Keratinocyte (primary cell): ENCODE measurements around the gene SP110. TPM values are rescaled to one million over a fixed set of nuclear protein-coding genes. Genes with fewer than 3 reads are reported as not detected.
"Not testable (repeated sequence)": the region's sequence is repeated elsewhere in the genome, so short reads cannot be mapped to it uniquely, and the experiment has no call there.

Experiments
- DNase-seq: peaks from one replicate; pipeline ENCODE4 v3.0.0-alpha.2; 2011; ENCODE audit warnings: low read depth, missing footprints, low spot score
- FAIRE-seq: peaks from 2 replicates; lab custom pipeline; 2011; peaks lifted over from hg19 to GRCh38; lab: Jason Lieb, UNC
- H2AFZ ChIP-seq: 2 replicates; pipeline ENCODE4 v1.6.0; 2012; ENCODE audit warnings: low read length, control low read depth, inconsistent platforms; ENCODE audit not compliant: control insufficient read depth
- H3K27ac ChIP-seq: 2 replicates; pipeline ENCODE4 v1.5.1; 2011; ENCODE audit warnings: low read length; ENCODE audit not compliant: control insufficient read depth, insufficient read depth
- H3K27me3 ChIP-seq: 3 replicates; pipeline ENCODE4 v1.6.0; 2011; ENCODE audit warnings: low read length; ENCODE audit not compliant: control insufficient read depth, insufficient read depth; ENCODE audit errors: extremely low read depth
- H3K36me3 ChIP-seq, 2 experiments: 2 replicates in 1 of 2; 3 replicates in 1 of 2; pipeline ENCODE4 v1.5.1; 2011; ENCODE audit warnings: low read length in 2 of 2, mild to moderate bottlenecking in 1 of 2; ENCODE audit not compliant: control insufficient read depth in 2 of 2, insufficient read depth in 2 of 2; ENCODE audit errors: extremely low read depth in 1 of 2
- H3K4me1 ChIP-seq: 3 replicates; pipeline ENCODE4 v1.5.1; 2011; ENCODE audit warnings: low read length; ENCODE audit not compliant: control insufficient read depth, insufficient read depth; ENCODE audit errors: extremely low read depth
- H3K4me2 ChIP-seq: 3 replicates; pipeline ENCODE4 v1.6.0; 2011; ENCODE audit warnings: low read depth, low read length; ENCODE audit not compliant: control insufficient read depth, insufficient read depth; ENCODE audit errors: extremely low read depth
- H3K4me3 ChIP-seq, 3 experiments: fragments of 200-600 bp in 1 of 3; sonication (generic) in 1 of 3; 2 replicates in 2 of 3; 3 replicates in 1 of 3; pipeline ENCODE4 v1.5.1; 2011 to 2016; ENCODE audit warnings: low read length in 3 of 3, mild to moderate bottlenecking in 3 of 3, control low read depth in 2 of 3, inconsistent platforms in 1 of 3, low read depth in 1 of 3, mixed read lengths in 1 of 3, mixed run types in 1 of 3, moderate library complexity in 1 of 3; ENCODE audit not compliant: control insufficient read depth in 2 of 3, insufficient read depth in 2 of 3; ENCODE audit errors: extremely low read depth in 1 of 3
- H3K79me2 ChIP-seq: 2 replicates; pipeline ENCODE4 v1.6.0; 2012; ENCODE audit warnings: low read length; ENCODE audit not compliant: control insufficient read depth, insufficient read depth
- H3K9ac ChIP-seq: 3 replicates; pipeline ENCODE4 v1.6.0; 2011; ENCODE audit warnings: low read length; ENCODE audit not compliant: control insufficient read depth, insufficient read depth; ENCODE audit errors: extremely low read depth
- H3K9me1 ChIP-seq: 3 replicates; pipeline ENCODE4 v1.6.0; 2011; ENCODE audit warnings: low read length; ENCODE audit not compliant: control insufficient read depth, insufficient read depth; ENCODE audit errors: extremely low read depth
- H3K9me3 ChIP-seq: 2 replicates; pipeline ENCODE4 v1.5.1; 2012; ENCODE audit warnings: low read depth, low read length; ENCODE audit not compliant: control insufficient read depth
- H4K20me1 ChIP-seq: 3 replicates; pipeline ENCODE4 v1.6.0; 2011; ENCODE audit warnings: low read length; ENCODE audit not compliant: control insufficient read depth, insufficient read depth; ENCODE audit errors: extremely low read depth
- CTCF ChIP-seq, 3 experiments: IDR thresholded peaks in 1 of 3; conservative IDR thresholded peaks in 1 of 3; optimal IDR thresholded peaks in 1 of 3; 2 replicates in 2 of 3; 3 replicates in 1 of 3; pipeline versions ENCODE3 to v1.5.1; 2011; ENCODE audit warnings: low read length in 3 of 3, mild to moderate bottlenecking in 3 of 3, moderate library complexity in 2 of 3, control low read depth in 1 of 3, inconsistent platforms in 1 of 3; ENCODE audit not compliant: insufficient read depth in 2 of 3; ENCODE audit errors: extremely low read depth in 1 of 3
- EZH2 ChIP-seq: IDR thresholded peaks from one replicate; pipeline ENCODE4 v1.6.1; 2012; ENCODE audit warnings: inconsistent platforms, mild to moderate bottlenecking, low read length, moderate library complexity
- dilution Hi-C: fragments of 300-500 bp; cut with MboI; formaldehyde crosslinking; loops from one replicate; pipeline ENCODE4 v1.7.0; 2020; ENCODE audit warnings: low sequenced_read_pairs; ENCODE audit not compliant: extremely low pct_ligation_motif_present
- polyA plus RNA-seq, 5 experiments: library from polyadenylated mRNA; depleted of rRNA in 3 of 5; stranded (reverse) in 3 of 5; stranded (forward) in 1 of 5; unstranded in 1 of 5; fragments of >200 nt; gene quantifications; 1 replicate in 1 of 5; 2 replicates in 3 of 5; 3 replicates in 1 of 5; pipeline versions ENCODE4 v1.2.1 to v1.2.3, GENCODE V29; 2011 to 2012; ENCODE audit warnings: missing spikeins in 2 of 5, low read depth in 1 of 5, low replicate concordance in 1 of 5

SP110 gene
- polyA plus RNA-seq, 1 donor (not counting 4 experiments of a cell fraction or from before 2014, with no cell fraction given), result 26.5 TPM

- DNase-seq (no peak), FAIRE-seq (peak; percentile 20)
- H3K4me2 ChIP-seq, result no peak overlapping the region
- H3K79me2 ChIP-seq, result peaks cover under 1% of the 10 kb centered on the region
- dilution Hi-C loops, result no loop called here
- H3K36me3 ChIP-seq, result no peaks in the 10 kb centered on the region
- H3K9me3 ChIP-seq, result no peaks in the 10 kb centered on the region
- H3K9me1 ChIP-seq, result no peaks in the 10 kb centered on the region
- no peak overlapping the region for H3K4me3 ChIP-seq
- TF ChIP-seq EZH2, result no peak
- no peaks in the 10 kb centered on the region for H3K27me3 ChIP-seq
- peaks cover 23% of the 10 kb centered on the region for H3K4me1 ChIP-seq
- no peak overlapping the region for H3K27ac ChIP-seq
- H4K20me1 ChIP-seq, result no peaks in the 10 kb centered on the region
- H2AFZ ChIP-seq, result no peak overlapping the region
- no peak overlapping the region for H3K9ac ChIP-seq
These were observed 4.7 kb upstream of the SP110 start for GRCh38 chr2:230224458-230224857.

- H3K27ac ChIP-seq, H3K4me3 ChIP-seq, H3K9ac ChIP-seq, H3K27me3 ChIP-seq, H3K9me3 ChIP-seq, H2AFZ ChIP-seq, H3K36me3 ChIP-seq, H3K9me1 ChIP-seq, H3K79me2 ChIP-seq, H3K4me2 ChIP-seq, H4K20me1 ChIP-seq, dilution Hi-C loops: not testable (repeated sequence)
- H3K4me1 ChIP-seq, result peaks cover 27% of the 10 kb centered on the region
- peak; percentile 72 for FAIRE-seq
- DNase-seq, result peak; percentile 60
These were observed 3.0 kb upstream of the SP110 start for GRCh38 chr2:230222829-230223228.

DNA sequence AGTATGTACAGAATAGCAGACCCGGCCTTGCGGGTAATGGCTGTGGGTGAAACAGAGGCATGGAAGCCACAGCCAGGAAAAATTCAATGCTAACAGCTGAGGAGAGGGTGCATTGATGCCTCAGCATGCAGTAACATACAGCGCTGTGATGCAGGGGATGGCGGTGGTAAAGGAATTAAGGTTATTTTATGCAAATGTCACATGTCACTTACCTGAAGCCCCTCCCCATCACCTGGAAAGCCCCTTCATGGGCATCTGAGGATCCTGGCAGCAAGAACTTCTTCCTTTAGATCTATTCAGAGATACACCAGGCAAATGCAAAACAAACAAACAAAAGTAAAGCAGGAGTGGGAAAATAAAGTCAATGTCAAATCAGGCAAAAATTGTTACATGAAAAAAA is 1.7 kb upstream of the SP110 start:
- peaks cover 32% of the 10 kb centered on the region for H3K4me1 ChIP-seq
- FAIRE-seq (no peak), DNase-seq (no peak)
- peaks cover 11% of the 10 kb centered on the region for H3K79me2 ChIP-seq
- no peaks in the 10 kb centered on the region for H4K20me1 ChIP-seq
- dilution Hi-C loops, result no loop called here
- H3K4me2 ChIP-seq, result no peak overlapping the region
- TF ChIP-seq EZH2, result no peak
- no peak for TF ChIP-seq CTCF (optimal IDR thresholded peaks at IDR 0.05 in 1 of 3, IDR thresholded peaks at IDR 0.05 in 1 of 3, conservative IDR thresholded peaks at IDR 0.05 in 1 of 3; ENCODE audit: extremely low read depth in 1 of 3, insufficient read depth in 2 of 3, low read length in 3 of 3)
- H3K9me1 ChIP-seq, result no peaks in the 10 kb centered on the region
- no peak overlapping the region for H3K4me3 ChIP-seq
- H3K9ac ChIP-seq, result no peak overlapping the region
- no peaks in the 10 kb centered on the region for H3K36me3 ChIP-seq
- H2AFZ ChIP-seq, result no peak overlapping the region
- no peak overlapping the region for H3K27ac ChIP-seq
- no peaks in the 10 kb centered on the region for H3K27me3 ChIP-seq
- no peaks in the 10 kb centered on the region for H3K9me3 ChIP-seq
